NCI-H345 (cell line): ENCODE results near the gene C5orf63.
"Not testable (repeated sequence)": the region's sequence is repeated elsewhere in the genome, so short reads cannot be mapped to it uniquely, and the experiment has no call there.

Source experiments
- DNase-seq: peaks from one replicate; lab custom pipeline; 2025; lab: John Stamatoyannopoulos, UW

The C5orf63 gene

DNA sequence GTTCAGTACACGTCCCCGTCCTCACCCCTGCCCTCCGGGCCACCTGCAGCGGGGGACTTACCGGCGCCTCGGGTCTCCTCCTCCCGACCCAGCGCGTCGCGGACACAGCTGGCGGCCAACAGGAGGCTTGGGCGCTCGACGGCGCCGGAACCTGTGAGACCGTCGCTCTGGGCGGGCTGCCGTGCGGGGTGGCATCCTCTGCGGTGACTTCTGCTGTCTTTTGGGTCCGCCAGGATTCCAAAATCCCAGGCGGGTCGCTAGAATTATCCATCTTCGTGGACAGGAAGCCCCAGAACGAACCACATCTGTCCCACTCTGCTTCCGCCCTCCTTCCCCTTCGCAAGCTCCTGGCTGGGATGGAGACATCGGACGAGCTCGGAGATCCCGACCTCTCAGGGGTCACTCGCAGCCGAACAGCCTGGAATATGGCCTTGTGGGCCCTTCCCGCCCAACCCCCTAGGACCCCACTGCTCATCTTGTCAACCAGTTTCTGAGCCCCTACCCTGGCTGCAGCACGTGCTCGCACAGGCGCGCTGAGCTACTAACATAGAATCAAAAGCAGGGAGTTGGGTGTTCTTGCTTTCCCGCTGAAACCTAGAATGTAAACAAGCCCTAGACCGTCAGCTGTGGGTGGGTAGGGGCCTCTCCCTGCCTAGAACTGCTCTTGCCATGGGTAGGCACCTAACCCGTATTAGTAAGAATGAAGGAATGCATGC, 42.0 kb downstream of the C5orf63 start:
- no peak for DNase-seq

DNA sequence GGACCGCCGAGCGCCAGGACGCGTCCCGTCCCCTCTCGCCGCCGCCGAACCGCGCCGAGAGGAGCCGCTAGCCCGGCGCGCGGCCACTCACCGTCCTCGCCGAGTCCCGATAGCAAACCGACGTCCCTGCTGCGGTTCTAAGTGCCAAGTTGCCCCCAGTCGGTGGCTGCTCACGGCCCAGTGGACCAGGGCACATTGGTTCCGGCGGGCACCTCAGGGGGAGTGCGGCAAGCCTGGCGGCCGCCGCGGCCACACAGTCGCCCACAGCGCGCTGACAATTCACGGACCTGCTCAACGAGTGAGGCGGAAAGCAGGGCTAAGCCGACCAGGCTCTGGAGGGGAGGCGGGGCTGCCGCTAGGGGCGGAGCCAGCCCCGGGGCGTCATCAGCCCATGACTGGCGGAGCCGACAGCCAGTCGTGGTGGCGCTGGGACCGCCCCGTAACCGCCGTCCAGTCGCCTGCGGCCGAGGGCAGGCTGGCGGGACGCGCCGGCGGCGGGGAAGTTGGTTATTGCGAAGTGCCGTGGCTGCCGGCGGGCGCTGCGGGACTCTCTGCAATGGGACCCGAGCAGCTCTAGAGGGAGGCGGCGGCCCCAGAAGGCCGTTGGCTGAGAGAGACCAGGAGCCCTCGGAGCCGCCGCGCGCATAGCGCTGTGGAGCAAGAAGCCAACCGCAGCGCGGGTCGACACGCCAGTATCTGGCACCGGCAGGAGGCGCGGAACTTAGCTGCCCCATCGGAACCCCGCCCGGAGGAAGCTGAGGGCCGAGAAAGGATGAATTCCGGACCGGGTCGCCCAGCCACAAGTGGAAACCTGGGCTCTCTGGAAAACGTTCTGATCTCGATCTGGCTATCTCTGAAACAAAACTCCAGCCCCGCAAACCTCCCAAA, 42.8 kb downstream of the C5orf63 start, which contains the start of gene MARCHF3:
Gene MARCHF3, minus strand, starts transcription at position 300 of the 888 bp plus-strand sequence. CDS start 112,387 bp downstream, outside the sequence.
- DNase-seq = peak; percentile 94

DNA sequence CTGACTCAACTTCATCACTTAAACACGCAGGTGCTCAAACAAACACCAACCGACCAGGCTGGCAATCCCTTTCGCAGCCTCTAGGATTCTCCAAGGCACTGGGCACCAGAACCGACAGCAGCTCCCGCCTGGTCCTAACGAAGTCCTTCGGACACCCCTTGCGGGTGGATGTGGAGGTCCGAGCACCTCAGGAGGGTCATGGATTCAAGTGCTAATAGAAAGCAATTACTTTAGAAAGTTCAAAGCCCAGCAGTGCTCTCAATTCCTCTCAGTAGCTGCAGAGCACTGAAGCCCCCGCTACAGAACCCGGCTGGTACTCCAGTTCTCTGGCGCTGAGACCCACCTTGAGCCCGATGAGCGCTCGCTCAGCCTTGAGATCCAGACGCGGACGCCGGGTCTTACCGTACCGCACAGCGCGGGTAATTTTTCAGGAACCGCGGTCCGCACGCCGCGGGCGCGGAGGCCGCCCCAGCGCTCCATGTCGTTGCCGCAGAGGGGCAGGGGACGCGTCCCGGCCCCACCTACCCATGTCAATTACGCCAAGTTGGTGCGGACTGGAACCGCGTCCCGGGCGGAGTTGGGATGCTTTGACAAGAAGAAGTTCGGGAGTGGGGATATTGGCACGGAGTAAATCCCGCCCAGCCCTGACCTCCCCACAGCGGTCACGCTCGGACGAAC, 43.6 kb downstream of the C5orf63 start:
- DNase-seq = peak; percentile 78

DNA sequence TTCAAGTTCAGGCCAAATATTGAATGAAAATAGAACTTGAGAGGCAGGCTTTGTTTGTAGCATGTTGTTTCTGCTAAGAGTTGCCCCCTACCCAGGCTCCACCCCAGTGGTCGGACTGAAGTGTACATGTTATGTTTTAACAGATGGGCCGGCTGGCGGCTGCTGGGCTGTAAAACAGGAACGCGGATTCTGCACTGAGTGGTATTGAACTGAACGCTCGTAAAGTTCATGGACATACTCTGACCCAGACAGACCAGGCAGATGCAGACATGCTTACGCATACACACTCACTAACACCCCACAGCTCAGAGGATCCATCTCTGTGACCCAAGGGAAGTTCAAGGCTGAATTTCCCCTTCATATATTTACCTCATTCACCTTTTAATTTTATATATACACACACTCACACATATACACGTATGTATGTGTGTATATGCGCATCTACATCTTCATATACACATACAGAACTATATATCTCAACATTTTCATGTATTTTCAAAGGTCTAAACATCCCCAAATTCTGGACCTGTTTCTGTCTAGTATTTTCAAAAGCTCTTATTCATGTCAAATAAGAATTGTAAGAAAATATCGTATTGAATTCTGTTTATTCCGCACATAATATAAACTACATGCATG, 44.4 kb downstream of the C5orf63 start:
- DNase-seq = no peak

DNA sequence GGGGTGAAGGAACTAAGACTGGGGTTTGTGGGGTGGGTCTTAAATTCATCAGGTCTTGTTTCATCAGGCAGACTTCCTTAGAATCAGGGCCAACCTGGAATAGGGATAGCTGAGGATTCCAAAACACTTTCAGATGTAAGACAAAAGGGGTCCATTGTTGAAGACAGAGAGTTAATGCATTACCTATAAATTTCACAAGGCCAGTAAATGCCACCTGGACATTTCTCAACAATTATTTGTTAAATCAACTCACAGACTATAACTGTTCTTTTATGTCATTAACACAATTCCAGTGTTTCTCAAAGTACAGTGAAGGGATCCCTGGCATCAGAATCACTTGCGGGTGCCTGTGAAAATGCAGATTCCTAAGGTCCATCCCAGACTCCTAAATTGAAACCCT, 45.8 kb downstream of the C5orf63 start:
- DNase-seq = no peak

DNA sequence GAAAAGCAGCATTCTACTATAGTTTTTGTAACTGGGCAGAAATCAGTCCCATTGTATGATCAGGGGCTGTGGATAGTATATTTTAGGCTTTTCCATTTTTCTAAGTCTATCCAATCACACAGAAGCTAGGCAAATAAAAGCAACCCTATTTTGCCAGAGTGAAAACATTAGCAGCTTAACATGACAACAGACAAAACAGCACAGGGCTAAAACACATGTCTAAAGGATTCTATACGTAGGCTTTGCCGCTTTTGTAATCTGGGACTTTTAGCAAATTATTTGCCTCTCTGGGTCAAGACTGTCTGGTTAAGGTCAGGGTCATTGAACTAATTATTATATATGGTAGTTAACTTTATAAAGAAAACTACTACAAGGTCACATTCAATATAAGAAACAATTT, 47.1 kb downstream of the C5orf63 start:
- DNase-seq = no peak

DNA sequence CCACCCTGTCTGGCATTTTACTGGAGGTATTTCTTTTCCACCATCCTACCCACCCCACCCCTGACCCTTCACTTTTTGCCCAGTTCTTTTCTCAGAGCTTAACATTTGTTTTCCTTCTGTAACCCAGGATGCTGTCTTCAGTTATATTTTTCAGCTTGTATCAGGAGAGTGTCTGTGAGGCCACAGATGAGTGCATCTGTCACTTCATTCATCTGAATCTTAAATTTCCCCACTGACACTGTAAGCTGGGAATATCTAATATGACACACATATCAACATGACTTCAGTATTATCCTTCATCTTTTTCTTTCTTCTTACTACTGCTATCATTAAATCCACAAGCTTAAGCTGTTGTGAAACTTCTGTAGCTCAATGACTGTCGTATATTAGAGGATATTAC, 47.8 kb downstream of the C5orf63 start:
- no peak for DNase-seq

DNA sequence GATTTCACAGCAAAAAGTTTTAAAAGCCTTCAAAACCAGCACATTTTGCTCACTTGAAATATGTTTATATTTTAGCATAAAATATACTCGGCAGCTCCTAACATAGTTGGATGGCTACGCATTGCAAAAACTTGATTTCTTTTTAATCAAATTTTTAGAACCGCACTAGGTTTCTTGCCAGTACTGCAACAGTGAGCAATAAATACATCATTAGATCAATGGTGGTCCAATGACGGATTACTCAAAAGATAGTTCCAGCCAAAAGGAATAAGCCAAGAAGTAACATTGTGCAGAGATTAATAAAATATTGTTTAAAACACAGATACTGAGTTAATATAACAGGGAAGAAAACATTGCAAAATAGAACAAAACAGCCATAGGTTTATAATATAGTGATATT, 48.5 kb downstream of the C5orf63 start:
- no peak for DNase-seq

DNA sequence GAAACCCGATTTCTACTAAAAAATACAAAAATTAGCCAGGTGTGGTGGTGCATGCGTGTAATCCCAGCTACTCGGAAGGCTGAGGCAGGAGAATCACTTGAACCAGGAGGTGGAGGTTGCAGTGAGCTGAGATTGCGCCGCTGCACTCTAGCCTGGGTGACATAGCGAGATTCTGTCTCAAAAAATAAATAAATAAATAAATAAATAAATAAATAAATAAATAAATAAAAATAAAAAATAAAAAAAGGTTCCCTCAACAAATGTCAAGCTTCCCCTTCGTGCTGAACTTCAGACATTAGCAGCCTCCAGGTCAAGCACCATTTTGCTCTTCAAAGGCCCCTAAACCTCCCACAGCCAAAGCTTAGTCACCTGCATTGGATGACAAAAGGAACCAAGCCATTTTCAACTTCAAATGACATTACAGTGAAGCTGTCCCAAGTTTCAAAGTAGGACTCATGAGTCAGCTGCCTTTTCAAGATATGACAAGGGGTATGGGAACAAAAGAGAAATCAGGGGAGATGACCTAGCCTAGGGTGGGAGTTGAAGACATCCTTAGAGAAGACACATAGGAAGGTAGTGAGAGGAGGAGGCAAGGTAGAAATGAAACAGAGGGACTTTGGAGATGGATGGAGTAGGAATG, 49.6 kb downstream of the C5orf63 start:
- DNase-seq = not testable (repeated sequence)

DNA sequence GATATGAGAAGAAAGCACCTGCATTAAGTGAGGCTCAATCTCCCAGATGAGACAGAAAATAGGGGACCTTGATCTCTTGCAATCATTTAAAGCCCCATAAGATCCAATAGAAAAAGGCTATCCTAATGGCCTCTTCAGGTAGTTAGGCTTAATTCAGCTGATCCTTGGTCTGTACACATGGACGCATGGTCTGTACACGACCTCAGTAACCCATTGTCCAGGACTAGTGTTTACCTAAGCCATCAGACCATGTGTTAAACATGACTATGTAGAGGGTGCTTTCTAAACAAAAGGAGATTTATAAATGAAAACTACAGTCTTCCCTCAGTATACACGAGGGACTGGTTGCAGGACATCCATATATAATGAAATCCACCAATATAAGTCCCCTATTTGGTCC, 50.5 kb downstream of the C5orf63 start:
- DNase-seq = no peak

DNA sequence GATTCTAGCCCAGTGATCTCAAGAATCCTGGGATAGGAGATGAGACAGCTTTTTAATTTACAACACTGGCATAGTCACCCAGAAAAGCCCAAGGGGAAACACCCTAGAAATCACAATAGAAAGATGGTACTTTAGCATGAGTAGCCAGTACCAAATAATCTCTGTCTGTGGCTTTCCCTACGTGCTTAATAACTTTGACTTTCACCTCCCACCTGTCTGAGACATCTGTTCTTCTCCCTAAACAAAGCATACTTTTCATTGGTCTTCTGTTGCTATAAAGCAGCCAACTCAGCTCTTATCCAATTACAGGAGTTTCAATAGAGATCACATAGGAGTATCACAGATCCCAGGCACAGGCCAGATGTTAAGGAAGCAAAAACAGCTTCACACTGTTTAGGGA, 53.4 kb downstream of the C5orf63 start:
- DNase-seq = no peak

DNA sequence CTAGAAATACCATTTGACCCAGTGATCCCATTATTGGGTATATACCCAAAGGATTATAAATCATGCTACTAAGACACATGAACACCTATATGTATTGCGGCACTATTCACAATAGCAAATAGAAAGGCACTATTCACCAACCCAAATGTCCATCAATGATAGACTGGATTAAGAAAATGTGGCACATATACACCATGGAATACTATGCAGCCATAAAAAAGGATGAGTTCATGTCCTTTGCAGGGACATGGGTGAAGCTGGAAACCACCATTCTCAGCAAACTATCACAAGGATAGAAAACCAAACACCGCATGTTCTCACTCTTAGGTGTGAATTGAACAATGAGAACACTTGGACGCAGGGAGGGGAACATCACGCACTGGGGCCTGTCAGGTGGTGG, 56.6 kb downstream of the C5orf63 start:
- DNase-seq = not testable (repeated sequence)

DNA sequence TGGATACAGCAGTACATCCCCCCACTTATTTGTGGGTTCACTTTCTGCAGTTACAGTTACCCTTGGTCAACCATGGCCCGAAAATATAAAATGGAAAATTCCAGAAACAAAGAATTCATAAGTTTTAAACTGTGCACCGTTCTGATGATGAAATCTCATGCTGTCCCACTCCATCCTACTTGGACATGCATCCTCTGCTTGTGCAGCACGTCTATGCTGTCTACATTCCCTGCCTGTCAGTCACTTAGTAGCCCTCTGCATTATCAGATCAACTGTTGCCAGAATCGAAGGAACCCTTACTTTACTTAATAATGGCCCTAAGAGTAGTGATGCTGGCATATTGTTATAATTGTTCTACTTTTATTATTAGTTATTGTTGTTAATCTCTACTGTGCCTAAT, 57.6 kb downstream of the C5orf63 start:
- DNase-seq = no peak

DNA sequence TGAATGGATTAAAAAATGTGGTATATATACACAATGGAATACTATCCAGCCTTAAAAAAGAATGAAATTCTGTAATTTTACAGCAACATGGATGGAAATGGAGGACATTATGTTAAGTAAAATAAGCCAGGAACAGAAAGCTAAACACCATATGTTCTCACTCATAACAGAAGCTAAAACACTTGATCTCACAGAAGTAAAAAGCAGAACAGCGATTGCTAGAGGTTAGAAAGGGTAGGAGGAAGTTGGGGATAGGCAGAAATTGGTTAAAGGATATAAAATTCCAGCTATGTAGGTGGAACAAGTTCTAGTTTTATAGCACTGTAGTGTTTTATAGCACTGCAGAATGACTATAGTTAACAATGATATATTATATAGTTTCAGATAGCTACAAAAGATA, 58.7 kb downstream of the C5orf63 start:
- no peak for DNase-seq

DNA sequence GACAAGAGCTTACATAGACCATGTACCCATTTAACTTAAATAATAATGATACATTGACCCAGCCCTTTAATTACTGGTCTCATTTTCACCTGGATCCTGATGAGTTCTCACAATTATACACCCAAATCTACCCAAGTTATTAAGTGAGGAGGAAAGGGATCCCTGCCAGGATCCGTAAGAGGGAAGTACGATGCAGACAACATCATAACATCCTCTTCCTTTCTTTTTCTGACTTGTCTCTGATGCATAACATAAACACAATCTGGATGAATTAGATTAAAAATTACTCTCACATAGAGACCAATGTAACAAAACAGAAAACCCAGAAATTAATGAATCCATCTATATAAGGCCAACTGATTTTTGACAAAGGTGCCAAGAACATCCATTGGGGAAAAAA, 59.9 kb downstream of the C5orf63 start:
- no peak for DNase-seq

DNA sequence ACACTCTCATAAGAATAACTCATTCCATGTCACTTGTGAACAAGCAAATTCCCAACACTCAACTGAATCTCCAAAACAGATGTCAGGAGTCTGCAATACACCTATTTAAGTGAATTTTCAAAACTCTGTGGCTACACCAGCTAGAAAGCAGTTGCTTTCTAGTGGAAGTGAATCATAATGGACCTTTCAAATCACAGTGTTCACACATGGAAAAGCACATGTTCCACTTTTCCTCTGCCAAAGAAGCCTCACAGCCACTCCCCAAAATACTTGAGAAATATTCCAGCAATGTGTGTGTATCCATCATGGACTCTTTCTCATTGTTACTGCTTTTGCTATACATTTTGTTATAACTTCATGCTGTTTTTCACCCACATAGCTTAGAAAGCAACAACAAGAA, 60.4 kb downstream of the C5orf63 start:
- DNase-seq = no peak

DNA sequence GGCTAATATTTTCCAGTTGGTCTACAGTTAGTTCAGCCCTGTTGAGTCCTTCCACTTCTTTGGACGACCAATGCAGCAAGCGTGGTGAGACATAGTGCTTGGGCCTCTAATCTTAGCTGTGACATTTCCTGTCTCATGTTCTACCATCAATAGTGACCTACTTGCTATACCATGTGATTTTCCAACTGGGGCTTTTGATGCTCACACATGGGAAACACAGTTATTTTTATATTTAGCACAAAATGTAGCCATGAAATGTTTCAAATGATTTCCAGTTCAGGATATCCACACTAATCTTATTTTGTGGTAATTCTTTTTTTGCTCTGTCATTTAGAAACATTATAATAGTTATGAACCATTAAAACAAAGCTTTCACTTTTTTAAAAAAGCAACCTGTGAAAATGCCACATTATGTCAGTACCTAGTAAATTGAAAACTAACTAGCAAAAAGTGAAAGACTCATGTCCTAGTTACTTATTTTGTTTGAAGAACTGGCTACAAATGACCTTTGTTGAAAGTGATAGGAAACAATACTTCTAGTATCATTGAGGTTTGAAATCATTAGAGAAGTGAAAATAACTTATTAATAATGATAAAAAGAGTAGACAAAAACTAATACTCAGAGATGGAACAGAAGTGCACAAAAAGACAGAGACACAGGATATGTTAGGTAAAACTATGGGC, 61.2 kb downstream of the C5orf63 start:
- no peak for DNase-seq

DNA sequence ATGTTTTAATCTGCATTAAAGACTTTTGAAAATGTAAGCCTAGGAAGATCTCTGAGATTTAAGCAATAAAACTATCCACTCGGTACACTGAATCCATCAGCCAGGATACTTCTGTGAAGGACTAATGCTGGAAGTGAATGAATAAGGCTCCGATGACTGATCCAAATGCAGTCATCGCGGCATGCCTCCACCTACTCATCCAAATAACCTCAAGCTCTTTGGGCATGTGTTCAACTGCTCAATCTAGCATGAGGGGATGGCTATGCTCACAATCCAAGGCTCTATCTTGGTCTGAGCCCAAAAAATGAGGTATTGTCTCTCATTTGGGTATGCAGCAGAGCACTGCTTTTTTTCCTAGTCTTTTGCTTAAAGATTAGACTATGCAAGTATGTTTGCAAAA, 62.1 kb downstream of the C5orf63 start:
- DNase-seq = no peak

DNA sequence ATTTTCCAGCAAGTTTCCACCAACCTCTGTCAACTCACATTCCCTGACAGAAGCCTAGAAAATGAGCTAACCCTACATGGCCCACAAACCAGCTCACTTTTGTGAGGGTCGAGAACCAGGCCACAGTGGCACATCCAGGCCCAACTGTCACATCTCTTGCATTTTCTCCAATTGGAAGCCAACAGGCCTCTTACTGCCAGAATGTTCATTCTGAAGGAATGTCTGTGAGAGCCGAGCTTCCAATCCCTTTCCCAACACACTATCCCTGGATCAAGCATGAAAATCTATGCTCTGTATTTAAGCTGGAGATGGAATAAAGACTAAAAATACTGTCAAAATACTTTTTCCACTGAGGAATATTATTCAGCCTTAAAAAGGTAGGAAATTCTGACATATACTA, 62.9 kb downstream of the C5orf63 start:
- no peak for DNase-seq

DNA sequence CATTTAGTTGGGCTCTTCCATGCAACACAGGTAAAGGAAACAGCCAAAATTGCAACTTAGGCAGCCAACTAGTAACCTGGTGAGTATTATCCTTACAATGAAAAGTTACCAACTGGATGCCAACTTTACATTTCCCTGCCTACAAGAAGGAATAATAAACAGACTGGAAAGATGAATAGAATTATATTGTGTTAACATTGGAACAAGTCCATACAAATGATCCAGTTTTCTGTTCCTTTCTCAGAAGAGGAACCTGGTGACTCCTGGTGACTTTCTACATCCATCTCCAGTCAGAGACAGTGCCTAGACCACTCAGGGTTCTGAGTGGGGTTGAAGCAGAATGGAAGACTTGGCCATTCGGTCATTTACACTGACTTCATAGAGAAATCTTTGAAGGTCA, 63.5 kb downstream of the C5orf63 start:
- no peak for DNase-seq

DNA sequence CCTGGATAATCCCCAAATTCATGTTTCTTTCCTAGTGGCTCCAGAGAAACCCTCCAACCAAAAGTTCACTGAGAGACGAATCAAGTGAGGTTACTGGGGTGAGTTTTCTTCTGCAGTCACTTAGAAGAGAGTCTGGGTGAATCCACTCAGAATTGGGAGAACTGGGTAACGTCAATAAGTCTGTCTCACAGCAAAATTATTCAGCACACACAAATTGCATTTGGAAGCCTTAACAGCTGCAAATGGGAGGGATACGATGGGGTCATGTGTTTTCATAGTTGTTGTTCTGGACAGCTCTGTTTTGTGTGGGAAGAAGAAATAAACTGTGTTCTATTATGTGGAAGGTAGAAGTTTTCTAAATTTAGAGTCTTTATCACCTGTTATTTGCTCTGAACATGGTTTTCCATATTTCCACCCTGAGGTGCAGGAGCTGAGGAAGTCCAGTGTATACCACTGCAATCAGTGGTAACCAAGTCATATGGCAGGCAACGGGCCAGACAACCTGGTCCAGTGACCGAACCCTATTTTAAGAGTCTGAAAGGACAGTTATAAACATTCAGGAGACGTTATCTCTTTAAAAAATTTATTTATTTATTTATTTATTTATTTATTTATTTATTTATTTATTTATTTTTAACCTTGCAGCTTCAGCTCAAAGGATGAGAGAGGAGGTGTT, 64.9 kb downstream of the C5orf63 start:
- no peak for DNase-seq
